ENCODE data around the gene TRMT61A.

DNA sequence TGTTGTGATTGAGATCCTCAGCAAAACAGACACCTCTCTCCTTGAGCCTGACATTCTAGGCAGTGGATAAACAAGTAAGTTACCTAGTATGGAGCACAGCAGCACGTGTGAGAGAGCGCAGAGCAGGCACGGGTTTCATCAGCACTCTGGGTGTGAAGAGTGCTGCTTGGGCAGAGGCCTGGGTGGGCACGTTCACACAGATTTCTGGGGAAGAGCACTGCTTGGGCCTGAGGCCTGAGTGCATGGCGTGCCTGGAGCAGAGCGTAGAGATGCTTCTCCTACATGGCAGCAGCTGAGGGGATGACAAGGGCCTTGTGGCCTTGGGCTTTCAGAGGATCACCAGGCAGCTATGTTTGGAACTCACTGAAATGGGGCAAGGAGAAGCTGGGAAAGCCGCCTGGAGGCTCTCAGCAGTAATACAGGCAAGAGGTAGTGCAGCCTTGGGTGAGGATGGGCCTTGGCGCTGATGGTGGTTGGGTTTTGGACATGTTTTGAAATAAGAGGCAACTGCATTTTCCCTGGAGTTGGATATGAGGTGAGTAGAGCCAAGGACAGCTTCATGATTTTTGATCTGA is 23.9 kb upstream of the TRMT61A start:
- TF ChIP-seq CTCF (conservative IDR thresholded peaks at IDR 0.05), result no peak
- no peak for TF ChIP-seq ZFX (IDR thresholded peaks at IDR 0.05)

All from C4-2B (cell line).